ENCODE measurements around the gene BTN3A1.

- TF ChIP-seq SIN3A (IDR thresholded peaks at IDR 0.05; ENCODE audit: borderline replicate concordance, insufficient read depth, low read length) (no peak), REST (IDR thresholded peaks at IDR 0.05; ENCODE audit: insufficient read depth in 1 of 2, low read depth in 2 of 2, low read length in 2 of 2) (no peak)
Measured at GRCh38 chr6:26379740-26380139, 22.3 kb upstream of the BTN3A1 start.

Measured in PFSK-1 (cell line).